HFF-Myc (cell line): ENCODE measurements around the gene RSU1.

Experiments
- DNase-seq: peaks from one replicate; pipeline ENCODE4 v3.0.0-alpha.2; 2011; ENCODE audit warnings: low read depth; ENCODE audit errors: extremely low read depth
- H3K4me3 ChIP-seq: replicated peaks from 2 replicates; pipeline ENCODE4 v1.5.1; 2011; ENCODE audit warnings: low read depth, mild to moderate bottlenecking, control low read depth, low read length
- CTCF ChIP-seq: IDR thresholded peaks from 2 replicates; pipeline ENCODE4 v1.5.1; 2012; ENCODE audit warnings: mild to moderate bottlenecking, low read depth, low read length, control low read depth; ENCODE audit errors: missing control alignments

The RSU1 gene

GRCh38 chr10:16816171-16816570, 1.1 kb downstream of the RSU1 start:
- peak overlapping the region; percentile 83 for H3K4me3 ChIP-seq
- TF ChIP-seq CTCF, result no peak
- DNase-seq, result no peak

- H3K4me3 ChIP-seq, result no peak overlapping the region
- no peak for DNase-seq
- TF ChIP-seq CTCF, result no peak
Observed at GRCh38 chr10:16814012-16814411, 3.2 kb downstream of the RSU1 start.

GRCh38 chr10:16812676-16813075, 4.5 kb downstream of the RSU1 start:
- no peak overlapping the region for H3K4me3 ChIP-seq
- DNase-seq, result no peak
- TF ChIP-seq CTCF, result no peak

- no peak overlapping the region for H3K4me3 ChIP-seq
- TF ChIP-seq CTCF, result no peak
Observed at GRCh38 chr10:16811765-16812164, 5.5 kb downstream of the RSU1 start.

GRCh38 chr10:16811292-16811691, 5.9 kb downstream of the RSU1 start:
- no peak overlapping the region for H3K4me3 ChIP-seq
- no peak for TF ChIP-seq CTCF
- no peak for DNase-seq

More at GRCh38 chr10:16811765-16812164, 5.5 kb downstream of the RSU1 start:
- no peak for DNase-seq

- peak; percentile 65 for TF ChIP-seq CTCF
- no peak for DNase-seq
- no peak overlapping the region for H3K4me3 ChIP-seq
Observed at GRCh38 chr10:16809074-16809718, 8.0 kb downstream of the RSU1 start.

GRCh38 chr10:16804123-16804522, 13.1 kb downstream of the RSU1 start:
- no peak for DNase-seq
- no peak for TF ChIP-seq CTCF
- H3K4me3 ChIP-seq, result no peak overlapping the region
